SK-N-SH (cell line): ENCODE measurements around the gene DGCR6L.

Experiments used
- CTCF ChIP-seq: fragments of 200-600 bp; sonication (generic); IDR thresholded peaks from 2 replicates; pipeline ENCODE4 v1.6.1; 2017; ENCODE audit warnings: antibody characterized with exemption, mild to moderate bottlenecking, moderate library complexity
- REST ChIP-seq: IDR thresholded peaks from 2 replicates; pipeline ENCODE4 v1.6.1; 2012; ENCODE audit warnings: mild to moderate bottlenecking, low read depth, low read length, moderate library complexity
- TEAD4 ChIP-seq: IDR thresholded peaks from 2 replicates; pipeline ENCODE4 v1.4.0; 2012; ENCODE audit warnings: mild to moderate bottlenecking, borderline replicate concordance; ENCODE audit not compliant: insufficient read depth
- USF2 ChIP-seq: fragments of 150-350 bp; IDR thresholded peaks from 2 replicates; pipeline ENCODE4 v1.6.1; 2017; ENCODE audit warnings: antibody characterized with exemption, low read length, low read depth, borderline replicate concordance

- TF ChIP-seq CTCF (no peak), USF2 (no peak), REST (no peak), TEAD4 (no peak)
Observed at GRCh38 chr22:20316844-20317401, 2.9 kb downstream of the DGCR6L start.
